ENCODE measurements around the gene GDPD5.
A peak's percentile ranks its signal among the peaks of the same experiment; 100 is the strongest.
"Not testable (repeated sequence)": the region's sequence is repeated elsewhere in the genome, so short reads cannot be mapped to it uniquely, and the experiment has no call there.

The GDPD5 gene

GRCh38 chr11:75420224-75421034 is 105.3 kb downstream of the GDPD5 start:
- peaks cover 19 to 37% of the 10 kb centered on the region in 2 donors for H3K36me3 Mint-ChIP-seq
- ATAC-seq (replicated peaks) (no peak), DNase-seq (no peak)
- H3K27me3 Mint-ChIP-seq = no peaks in the 10 kb centered on the region
- no peak overlapping the region for H3K4me3 Mint-ChIP-seq
- H3K9me3 Mint-ChIP-seq = no peaks in the 10 kb centered on the region
- H3K4me1 Mint-ChIP-seq = no peaks in the 10 kb centered on the region
- no peak overlapping the region for H3K27ac Mint-ChIP-seq

DNA sequence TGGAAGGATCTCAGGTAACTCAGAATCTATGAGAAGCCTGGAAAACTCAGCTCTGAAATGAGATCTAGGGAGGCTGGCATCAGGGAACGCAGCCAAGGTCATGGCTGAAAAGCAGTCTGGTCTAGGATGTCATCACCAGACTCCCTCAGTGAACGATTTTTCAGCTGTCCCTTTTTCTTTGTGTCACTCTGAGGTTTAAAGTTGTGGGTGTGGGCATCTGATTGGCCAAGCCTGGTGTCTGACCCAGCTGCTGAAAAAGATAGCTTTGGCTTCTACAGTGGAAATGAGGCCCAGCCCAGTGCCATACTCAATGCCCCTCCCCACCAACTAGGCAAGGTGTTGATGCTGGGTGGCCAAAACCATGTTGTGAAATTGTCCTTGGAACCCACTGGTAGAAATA is 111.9 kb downstream of the GDPD5 start:
- ATAC-seq (replicated peaks) (no peak), DNase-seq (no peak)
- Mint-ChIP-seq H3K36me3 (peaks cover 26 to 35% of the 10 kb centered on the region in 2 donors), H3K4me1 (no peaks in the 10 kb centered on the region), H3K27ac (peak overlapping the region; percentile 5), H3K27me3 (no peaks in the 10 kb centered on the region), H3K4me3 (no peak overlapping the region), H3K9me3 (no peaks in the 10 kb centered on the region)

DNA sequence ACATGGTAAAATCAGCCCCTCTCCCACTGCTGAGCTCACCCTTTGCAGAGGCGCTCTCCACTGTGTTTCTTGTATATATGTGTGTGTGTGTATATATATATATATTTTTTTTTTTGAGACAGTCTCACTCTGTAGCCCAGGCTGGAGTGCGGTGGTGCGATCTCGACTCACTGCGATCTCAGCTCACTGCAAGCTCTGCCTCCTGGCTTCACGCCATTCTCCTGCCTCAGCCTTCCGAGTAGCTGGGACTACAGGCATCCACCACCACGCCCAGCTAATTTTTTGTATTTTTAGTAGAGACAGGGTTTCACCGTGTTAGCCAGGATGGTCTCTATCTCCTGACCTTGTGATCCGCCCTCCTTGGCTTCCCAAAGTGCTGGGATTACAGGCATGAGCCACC is 112.6 kb downstream of the GDPD5 start:
- H3K4me1 Mint-ChIP-seq; H3K4me3 Mint-ChIP-seq; H3K27ac Mint-ChIP-seq; ATAC-seq (replicated peaks); H3K9me3 Mint-ChIP-seq; H3K27me3 Mint-ChIP-seq; DNase-seq: not testable (repeated sequence)
- peaks cover 30 to 36% of the 10 kb centered on the region in 2 donors for H3K36me3 Mint-ChIP-seq

- H3K27ac Mint-ChIP-seq; H3K27me3 Mint-ChIP-seq; H3K4me3 Mint-ChIP-seq; ATAC-seq (replicated peaks); DNase-seq; H3K9me3 Mint-ChIP-seq: not testable (repeated sequence)
- peaks cover 7 to 22% of the 10 kb centered on the region in 2 donors for H3K4me1 Mint-ChIP-seq
- peaks cover 27 to 43% of the 10 kb centered on the region in 2 donors for H3K36me3 Mint-ChIP-seq
These were observed 115.8 kb downstream of the GDPD5 start for GRCh38 chr11:75409971-75410370.

GRCh38 chr11:75408957-75409219 is 116.9 kb downstream of the GDPD5 start:
- DNase-seq (no peak), ATAC-seq (replicated peaks) (no peak)
- Mint-ChIP-seq H3K9me3 (no peaks in the 10 kb centered on the region), H3K36me3 (peaks cover 31 to 43% of the 10 kb centered on the region in 2 donors), H3K4me1 (peaks cover 12 to 32% of the 10 kb centered on the region in 2 donors), H3K4me3 (no peak overlapping the region), H3K27me3 (no peaks in the 10 kb centered on the region), H3K27ac (no peak overlapping the region)

DNA sequence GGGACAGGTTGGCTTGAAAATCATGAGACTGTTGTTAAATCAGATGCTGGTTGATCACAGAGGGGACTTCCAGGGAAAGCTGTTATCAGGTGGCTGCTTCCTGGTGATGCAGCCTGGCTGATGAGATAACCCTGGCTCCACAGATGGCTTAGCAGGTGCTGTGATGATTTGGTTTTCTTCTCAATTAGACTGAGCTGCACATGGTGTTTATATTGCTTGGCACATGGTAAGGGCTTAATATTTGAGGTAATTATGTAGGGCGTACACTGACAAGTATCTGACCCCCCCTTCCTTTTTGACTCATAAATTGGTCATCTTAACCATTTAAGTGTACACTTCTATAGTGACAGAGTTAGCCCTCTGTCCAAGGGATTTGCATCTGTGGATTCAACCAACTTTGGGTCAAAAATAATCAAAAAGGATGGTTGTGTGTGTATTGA is 119.4 kb downstream of the GDPD5 start:
- ATAC-seq (replicated peaks) (peak in 1 of 2 donors; percentile 28), DNase-seq (no peak)
- H3K36me3 Mint-ChIP-seq = peaks cover 48 to 58% of the 10 kb centered on the region in 2 donors
- no peaks in the 10 kb centered on the region for H3K9me3 Mint-ChIP-seq
- H3K27me3 Mint-ChIP-seq = no peaks in the 10 kb centered on the region
- no peak overlapping the region for H3K27ac Mint-ChIP-seq
- H3K4me3 Mint-ChIP-seq = no peak overlapping the region
- H3K4me1 Mint-ChIP-seq = peaks cover 34 to 58% of the 10 kb centered on the region in 2 donors

DNA sequence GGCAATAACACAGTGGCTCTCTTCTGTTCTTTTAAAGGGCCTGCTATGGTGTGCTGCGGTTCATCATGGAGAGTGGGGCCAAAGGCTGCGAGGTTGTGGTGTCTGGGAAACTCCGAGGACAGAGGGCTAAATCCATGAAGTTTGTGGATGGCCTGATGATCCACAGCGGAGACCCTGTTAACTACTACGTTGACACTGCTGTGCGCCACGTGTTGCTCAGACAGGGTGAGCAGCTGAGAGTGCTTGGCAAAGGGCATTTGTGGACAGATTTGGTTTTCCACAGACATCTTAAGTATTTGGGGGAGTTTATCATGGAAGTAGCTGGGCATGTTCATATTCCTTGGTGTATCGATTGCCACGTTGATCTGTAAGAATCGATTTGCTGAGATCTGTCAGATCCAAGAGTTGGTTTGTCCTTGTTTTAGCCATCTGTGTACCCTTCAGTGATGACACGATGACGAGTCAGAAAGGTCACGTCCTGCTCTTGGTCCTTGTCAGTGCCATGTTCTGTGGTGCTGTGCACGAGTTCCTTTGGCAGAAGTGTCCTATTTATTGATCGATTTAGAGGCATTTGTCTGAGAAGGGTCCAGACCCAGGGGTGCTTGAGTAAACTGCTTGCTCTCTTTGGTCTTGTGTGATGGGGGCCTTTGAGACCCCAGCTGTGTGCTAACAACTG is 121.6 kb downstream of the GDPD5 start:
- H3K36me3 Mint-ChIP-seq = peaks cover 63 to 80% of the 10 kb centered on the region in 2 donors
- no peaks in the 10 kb centered on the region for H3K9me3 Mint-ChIP-seq
- DNase-seq (no peak), ATAC-seq (replicated peaks) (no peak)
- H3K4me3 Mint-ChIP-seq = peak overlapping the region in 1 of 2 donors; percentile 41
- H3K27me3 Mint-ChIP-seq = no peaks in the 10 kb centered on the region
- peaks cover 39 to 75% of the 10 kb centered on the region in 2 donors for H3K4me1 Mint-ChIP-seq
- H3K27ac Mint-ChIP-seq = peak overlapping the region; percentile 49

DNA sequence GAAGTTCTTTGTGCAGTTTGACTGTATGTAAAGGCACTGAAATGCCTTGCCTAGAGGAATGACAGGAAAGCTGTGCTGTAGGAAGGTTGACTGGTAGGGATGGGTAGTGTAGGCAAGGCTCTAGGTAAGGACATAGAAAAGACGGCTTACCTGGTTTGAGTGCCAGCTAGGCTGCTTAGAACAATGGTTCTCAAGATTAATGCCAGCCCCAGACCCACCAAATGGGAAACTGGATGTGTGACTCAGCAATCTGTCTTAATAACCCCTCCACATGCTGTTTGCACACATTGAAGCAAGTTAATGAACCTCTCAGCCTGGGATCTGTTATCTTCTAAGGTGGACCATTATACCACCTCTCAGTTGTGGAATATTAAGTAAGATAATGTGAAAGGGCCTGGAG is 122.7 kb downstream of the GDPD5 start:
- peak overlapping the region; percentile 87 for H3K27ac Mint-ChIP-seq
- peaks cover 39 to 75% of the 10 kb centered on the region in 2 donors for H3K4me1 Mint-ChIP-seq
- H3K4me3 Mint-ChIP-seq = peak overlapping the region; percentile 69 to 99

DNA sequence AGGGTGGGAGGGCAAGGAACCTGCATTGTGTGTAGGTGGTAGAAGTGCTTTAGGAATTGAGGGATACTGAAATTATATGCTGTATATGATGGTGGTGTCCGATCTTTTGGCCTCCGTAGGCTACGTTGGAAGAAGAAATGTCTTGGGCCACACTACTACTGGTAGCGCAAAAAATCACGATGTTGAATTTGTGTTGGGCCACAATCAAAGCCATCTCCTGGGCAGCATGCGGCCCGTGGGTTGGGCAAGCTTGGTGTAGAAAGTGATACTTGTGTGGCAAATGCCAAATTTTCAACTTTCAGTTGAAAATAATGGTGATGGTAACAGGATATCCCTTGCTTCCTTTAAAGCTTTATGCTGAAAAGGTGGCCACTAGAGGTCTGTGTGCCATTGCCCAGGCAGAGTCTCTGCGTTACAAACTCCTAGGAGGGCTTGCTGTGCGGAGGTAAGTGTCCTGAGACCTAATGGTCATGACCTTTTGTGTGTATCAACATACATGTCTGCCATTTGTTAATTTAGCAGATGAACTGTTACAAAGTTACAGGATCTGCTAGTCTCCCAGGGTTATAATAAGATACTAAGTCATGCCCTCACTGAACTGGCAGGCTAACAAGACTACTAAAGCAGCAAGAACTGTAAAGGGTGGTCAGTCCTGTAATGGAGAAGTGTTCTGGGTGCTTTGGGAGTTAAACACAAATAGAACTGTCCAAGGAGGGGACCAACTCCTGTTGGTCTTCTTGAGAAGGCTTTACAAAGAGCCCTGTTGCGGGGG is 123.6 kb downstream of the GDPD5 start:
- ATAC-seq (replicated peaks) = no peak

More for the DNA sequence above, 122.7 kb downstream of the GDPD5 start:
- DNase-seq (no peak), ATAC-seq (replicated peaks) (no peak)
- peaks cover 56 to 78% of the 10 kb centered on the region in 2 donors for H3K36me3 Mint-ChIP-seq
- no peaks in the 10 kb centered on the region for H3K9me3 Mint-ChIP-seq
- H3K27me3 Mint-ChIP-seq = no peaks in the 10 kb centered on the region

DNA sequence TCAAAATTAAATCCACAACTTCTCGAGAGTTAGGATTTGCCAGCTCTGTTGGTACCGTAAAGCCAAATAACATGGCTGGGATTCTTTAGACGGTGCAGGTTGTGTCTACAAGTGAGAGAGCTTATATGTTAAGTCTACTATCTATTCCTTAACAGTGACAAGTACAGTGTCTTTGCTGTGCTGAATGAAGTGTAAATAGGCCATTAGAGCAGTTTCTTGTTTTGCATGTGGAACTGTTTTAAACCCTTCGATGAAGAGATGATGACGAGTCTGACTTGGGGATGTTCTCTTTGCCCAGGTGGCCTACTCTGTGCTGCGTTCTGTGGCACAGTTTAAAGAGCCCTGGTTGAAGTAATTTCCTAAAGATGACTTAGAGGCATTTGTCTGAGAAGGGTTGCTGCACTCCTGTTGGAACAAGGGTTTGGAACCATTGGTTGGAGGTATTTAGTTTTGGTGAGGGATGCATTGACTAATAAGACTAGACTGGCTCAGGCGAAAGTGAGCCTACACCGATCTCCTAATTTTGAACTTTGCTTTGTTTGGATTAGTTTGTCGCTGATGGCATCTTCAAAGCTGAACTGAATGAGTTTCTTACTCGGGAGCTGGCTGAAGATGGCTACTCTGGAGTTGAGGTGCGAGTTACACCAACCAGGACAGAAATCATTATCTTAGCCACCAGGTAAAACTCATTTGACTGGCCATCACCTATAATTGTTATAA is 125.4 kb downstream of the GDPD5 start:
- peak; percentile 19 to 29 for ATAC-seq (replicated peaks)
- Mint-ChIP-seq H3K36me3 (peaks cover 45 to 59% of the 10 kb centered on the region in 2 donors), H3K27ac (peak overlapping the region; percentile 98), H3K4me1 (peaks cover 32 to 57% of the 10 kb centered on the region in 2 donors), H3K9me3 (no peaks in the 10 kb centered on the region), H3K27me3 (peaks cover 0 to 5% of the 10 kb centered on the region in 2 donors), H3K4me3 (peak overlapping the region; percentile 97 to 99)
- no peak for DNase-seq

More for the DNA sequence above, 123.6 kb downstream of the GDPD5 start:
- H3K4me3 Mint-ChIP-seq = peak overlapping the region; percentile 69 to 99
- peak overlapping the region; percentile 87 for H3K27ac Mint-ChIP-seq
- H3K4me1 Mint-ChIP-seq = peaks cover 35 to 70% of the 10 kb centered on the region in 2 donors
- H3K27me3 Mint-ChIP-seq = no peaks in the 10 kb centered on the region
- no peak for DNase-seq
- peaks cover 51 to 72% of the 10 kb centered on the region in 2 donors for H3K36me3 Mint-ChIP-seq
- no peaks in the 10 kb centered on the region for H3K9me3 Mint-ChIP-seq

- peaks cover 32 to 50% of the 10 kb centered on the region in 2 donors for H3K4me1 Mint-ChIP-seq
- DNase-seq = peak; percentile 85
These were observed 126.2 kb downstream of the GDPD5 start, which contains the start of gene RPS3 for GRCh38 chr11:75399344-75400145. Gene RPS3, plus strand, starts transcription at chr11:75399518. Its CDS starts 30 bp downstream, at chr11:75399548.

DNA sequence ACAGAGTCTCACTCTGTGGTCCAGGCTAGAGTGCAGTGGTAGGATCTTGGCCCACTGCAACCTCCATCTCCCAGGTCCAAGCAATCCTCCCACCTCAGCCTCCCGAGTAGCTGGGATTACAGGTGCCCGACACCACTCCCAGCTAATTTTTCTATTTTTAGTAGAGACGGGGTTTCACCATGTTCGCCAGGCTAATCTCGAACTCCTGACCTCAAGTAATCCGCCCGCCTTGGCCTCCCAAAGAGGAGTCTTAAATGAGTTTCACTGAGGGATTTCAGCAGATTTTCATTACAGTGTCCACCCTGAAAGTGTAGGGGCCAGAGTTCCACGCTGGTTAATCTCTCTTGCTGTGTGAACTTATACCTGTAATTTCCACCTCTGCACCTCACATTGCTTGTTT is 126.8 kb downstream of the GDPD5 start:
- peaks cover 0 to 5% of the 10 kb centered on the region in 2 donors for H3K27me3 Mint-ChIP-seq
- H3K36me3 Mint-ChIP-seq = peaks cover 38 to 48% of the 10 kb centered on the region in 2 donors
- ATAC-seq (replicated peaks) (peak; percentile 10 to 19), DNase-seq (no peak)
- peak overlapping the region; percentile 98 for H3K27ac Mint-ChIP-seq
- H3K4me1 Mint-ChIP-seq = peaks cover 27 to 44% of the 10 kb centered on the region in 2 donors
- H3K4me3 Mint-ChIP-seq = peak overlapping the region in 1 of 2 donors; percentile 97
- H3K9me3 Mint-ChIP-seq = no peaks in the 10 kb centered on the region

More at GRCh38 chr11:75399344-75400145, 126.2 kb downstream of the GDPD5 start, which contains the start of gene RPS3:
- H3K27me3 Mint-ChIP-seq = peaks cover 0 to 5% of the 10 kb centered on the region in 2 donors
- peak within 1 kb of the TSS; percentile 98 for H3K27ac Mint-ChIP-seq
- H3K4me3 Mint-ChIP-seq = peak within 1 kb of the TSS; percentile 97 to 99
- H3K36me3 Mint-ChIP-seq = peaks cover 45 to 54% of the 10 kb centered on the region in 2 donors
- no peaks in the 10 kb centered on the region for H3K9me3 Mint-ChIP-seq
- peak; percentile 96 to 97 for ATAC-seq (replicated peaks)
